ENCODE data around the gene UBL5. TPM values are rescaled to one million over a fixed set of nuclear protein-coding genes. Genes with fewer than 3 reads are reported as not detected.

Gene UBL5
- polyA plus RNA-seq, 1 donor = 282 TPM

DNA sequence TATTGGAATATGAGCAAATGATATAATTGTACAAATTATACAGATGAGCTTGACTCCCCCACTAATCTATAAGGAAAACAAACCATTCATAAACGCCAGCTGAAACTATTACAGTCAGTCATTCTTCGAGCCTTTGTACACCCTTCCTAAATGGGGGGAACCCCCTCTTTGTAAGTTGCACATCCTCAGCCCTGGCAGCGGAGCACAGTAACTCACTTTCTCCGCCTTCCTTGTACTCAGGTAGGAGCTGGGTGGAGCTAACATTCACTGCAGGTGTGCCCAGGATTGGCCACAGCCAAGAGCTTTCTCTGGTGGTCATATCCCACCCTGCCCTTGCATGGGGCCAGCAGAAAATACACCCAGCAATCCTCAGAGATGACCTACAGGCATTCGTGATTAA, 36.0 kb downstream of the UBL5 start:
- no peak for DNase-seq
- Histone ChIP-seq H3K27ac (ENCODE audit: low read length) (no peak overlapping the region), H3K4me3 (ENCODE audit: low read length) (no peak overlapping the region), H3K27me3 (ENCODE audit: control insufficient read depth, insufficient read depth, low read length) (no peaks in the 10 kb centered on the region), H3K36me3 (ENCODE audit: control insufficient read depth, insufficient read depth, low read length) (no peaks in the 10 kb centered on the region), H3K4me1 (ENCODE audit: control insufficient read depth, insufficient read depth, low read length) (no peaks in the 10 kb centered on the region), H3K9me3 (ENCODE audit: control insufficient read depth, low read depth, low read length) (no peaks in the 10 kb centered on the region)
- no CpG with 5 or more reads among the region's 5 CpGs for WGBS (ENCODE audit: insufficient coverage, low lambda C conversion rate)

GRCh38 chr19:9865732-9866501, 38.2 kb downstream of the UBL5 start:
- DNase-seq = no peak
- 80% methylated on average over 2 of the region's 16 CpGs for WGBS (ENCODE audit: insufficient coverage, low lambda C conversion rate)
- no peaks in the 10 kb centered on the region for H3K36me3 ChIP-seq (ENCODE audit: control insufficient read depth, insufficient read depth, low read length)

DNA sequence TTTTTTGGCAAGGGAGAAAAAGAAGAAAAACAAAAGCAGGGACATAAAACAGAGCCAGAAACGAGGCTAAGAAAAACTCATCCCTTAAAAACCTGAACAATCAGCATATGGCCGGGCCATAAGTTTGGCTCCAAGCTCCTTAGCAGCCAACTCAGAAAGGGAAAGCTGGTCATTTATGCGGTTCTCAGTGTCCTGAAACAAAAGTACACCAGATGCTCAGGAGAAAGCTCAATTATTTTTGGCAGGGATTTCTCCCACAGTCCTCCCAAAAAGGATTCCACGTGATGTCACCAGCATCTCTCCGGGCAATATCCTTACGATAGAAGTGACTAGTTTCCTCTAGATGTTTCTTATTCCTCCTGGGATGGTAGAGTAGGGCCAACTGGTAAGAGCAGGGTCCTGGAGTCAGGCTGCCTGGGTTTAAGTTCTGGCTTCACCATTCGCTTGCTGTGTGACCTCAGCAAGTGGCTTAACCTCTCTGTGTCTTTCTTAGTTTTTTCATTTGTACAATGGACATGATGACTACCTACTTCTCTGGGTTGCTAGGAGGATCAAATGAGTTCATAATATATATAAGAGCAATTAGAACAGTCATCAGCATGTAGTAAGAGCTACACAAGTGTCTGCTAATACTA, 41.4 kb downstream of the UBL5 start:
- no peak for DNase-seq
- H3K36me3 ChIP-seq (ENCODE audit: control insufficient read depth, insufficient read depth, low read length) = no peaks in the 10 kb centered on the region

More at GRCh38 chr19:9865732-9866501, 38.2 kb downstream of the UBL5 start:
- H3K27me3 ChIP-seq (ENCODE audit: control insufficient read depth, insufficient read depth, low read length) = no peaks in the 10 kb centered on the region
- H3K4me1 ChIP-seq (ENCODE audit: control insufficient read depth, insufficient read depth, low read length) = no peaks in the 10 kb centered on the region
- H3K4me3 ChIP-seq (ENCODE audit: low read length) = no peak overlapping the region
- H3K27ac ChIP-seq (ENCODE audit: low read length) = no peak overlapping the region
- no peaks in the 10 kb centered on the region for H3K9me3 ChIP-seq (ENCODE audit: control insufficient read depth, low read depth, low read length)

DNA sequence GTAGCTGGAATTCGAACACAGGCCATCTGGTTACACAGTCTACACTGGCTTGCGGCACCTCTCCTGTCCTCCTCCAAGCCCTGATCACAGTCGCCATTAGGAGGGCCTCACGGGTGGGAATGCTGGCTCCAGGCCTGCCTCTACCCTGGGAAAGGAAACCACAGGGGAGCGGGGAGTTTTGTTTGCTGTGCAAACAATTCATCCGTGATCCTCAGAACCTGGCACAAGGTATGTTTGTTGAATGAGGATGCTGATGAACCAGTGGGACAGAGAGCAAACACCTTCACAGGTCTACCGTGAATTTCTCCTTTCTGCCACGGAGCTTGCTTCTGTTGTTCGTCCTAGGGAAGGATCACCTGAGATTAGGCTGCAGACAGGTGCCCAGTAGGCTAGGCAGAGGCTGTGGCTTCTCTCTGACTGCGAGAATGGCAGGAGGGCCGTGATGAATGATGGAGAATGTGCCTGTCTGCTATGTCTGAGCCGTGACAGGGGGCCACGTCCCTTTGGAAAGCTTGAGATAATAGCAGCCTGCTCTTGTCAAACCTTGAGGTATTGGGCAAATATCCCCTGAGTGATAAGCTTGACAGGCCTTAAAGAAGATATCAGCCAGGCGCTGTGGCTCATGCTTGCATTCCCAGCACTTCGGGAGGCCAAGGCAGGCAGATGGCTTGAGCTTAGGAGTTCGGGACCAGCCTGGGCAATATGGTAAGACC, 44.1 kb downstream of the UBL5 start:
- H3K4me3 ChIP-seq (ENCODE audit: low read length) = no peak overlapping the region
- H3K27ac ChIP-seq (ENCODE audit: low read length) = no peak overlapping the region
- no peak for DNase-seq
- H3K27me3 ChIP-seq (ENCODE audit: control insufficient read depth, insufficient read depth, low read length) = no peaks in the 10 kb centered on the region
- H3K4me1 ChIP-seq (ENCODE audit: control insufficient read depth, insufficient read depth, low read length) = no peaks in the 10 kb centered on the region
- H3K9me3 ChIP-seq (ENCODE audit: control insufficient read depth, low read depth, low read length) = no peaks in the 10 kb centered on the region
- H3K36me3 ChIP-seq (ENCODE audit: control insufficient read depth, insufficient read depth, low read length) = no peaks in the 10 kb centered on the region
- WGBS (ENCODE audit: insufficient coverage, low lambda C conversion rate) = no CpG with 5 or more reads among the region's 16 CpGs

More for the DNA sequence above, 41.4 kb downstream of the UBL5 start:
- Histone ChIP-seq H3K27ac (ENCODE audit: low read length) (no peak overlapping the region), H3K4me1 (ENCODE audit: control insufficient read depth, insufficient read depth, low read length) (no peaks in the 10 kb centered on the region), H3K4me3 (ENCODE audit: low read length) (no peak overlapping the region), H3K27me3 (ENCODE audit: control insufficient read depth, insufficient read depth, low read length) (no peaks in the 10 kb centered on the region), H3K9me3 (ENCODE audit: control insufficient read depth, low read depth, low read length) (no peaks in the 10 kb centered on the region)
- 100% methylated on average over 1 of the region's 7 CpGs for WGBS (ENCODE audit: insufficient coverage, low lambda C conversion rate)

DNA sequence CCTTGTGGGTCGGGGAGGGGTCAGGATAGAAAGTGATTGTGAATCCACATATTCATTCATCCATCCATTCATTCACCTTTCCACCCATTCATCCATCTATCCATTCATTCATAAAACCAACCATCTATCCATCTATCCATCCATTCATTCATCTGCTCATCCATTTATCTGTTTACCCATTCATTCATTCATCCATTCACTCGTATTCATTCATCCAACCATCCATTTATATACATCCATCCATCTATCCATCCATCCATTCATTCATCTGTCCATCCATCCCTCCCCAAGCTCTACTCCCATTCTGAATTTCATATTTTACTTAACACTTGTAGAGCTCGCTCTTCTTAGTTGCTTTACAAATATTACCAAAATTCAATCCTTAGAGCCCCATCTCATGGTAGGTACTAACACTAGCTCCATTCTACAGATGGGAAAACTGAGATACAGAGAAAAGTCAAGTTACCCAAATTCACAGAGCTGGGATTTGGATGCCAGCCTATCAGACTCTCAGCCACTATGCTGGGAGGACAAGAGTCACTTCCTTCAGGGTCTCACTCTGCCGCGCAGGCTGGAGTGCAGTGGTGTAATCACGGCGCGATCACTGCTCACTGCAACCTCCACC, 45.0 kb downstream of the UBL5 start:
- H3K4me1 ChIP-seq (ENCODE audit: control insufficient read depth, insufficient read depth, low read length) = no peaks in the 10 kb centered on the region
- no peak overlapping the region for H3K27ac ChIP-seq (ENCODE audit: low read length)
- WGBS (ENCODE audit: insufficient coverage, low lambda C conversion rate) = 79% methylated on average over 2 of the region's 8 CpGs
- H3K4me3 ChIP-seq (ENCODE audit: low read length) = no peak overlapping the region
- no peaks in the 10 kb centered on the region for H3K36me3 ChIP-seq (ENCODE audit: control insufficient read depth, insufficient read depth, low read length)
- no peak for DNase-seq
- no peaks in the 10 kb centered on the region for H3K27me3 ChIP-seq (ENCODE audit: control insufficient read depth, insufficient read depth, low read length)
- no peaks in the 10 kb centered on the region for H3K9me3 ChIP-seq (ENCODE audit: control insufficient read depth, low read depth, low read length)

GRCh38 chr19:9875031-9875627, 47.4 kb downstream of the UBL5 start:
- H3K27ac ChIP-seq (ENCODE audit: low read length) = no peak overlapping the region
- DNase-seq = no peak

DNA sequence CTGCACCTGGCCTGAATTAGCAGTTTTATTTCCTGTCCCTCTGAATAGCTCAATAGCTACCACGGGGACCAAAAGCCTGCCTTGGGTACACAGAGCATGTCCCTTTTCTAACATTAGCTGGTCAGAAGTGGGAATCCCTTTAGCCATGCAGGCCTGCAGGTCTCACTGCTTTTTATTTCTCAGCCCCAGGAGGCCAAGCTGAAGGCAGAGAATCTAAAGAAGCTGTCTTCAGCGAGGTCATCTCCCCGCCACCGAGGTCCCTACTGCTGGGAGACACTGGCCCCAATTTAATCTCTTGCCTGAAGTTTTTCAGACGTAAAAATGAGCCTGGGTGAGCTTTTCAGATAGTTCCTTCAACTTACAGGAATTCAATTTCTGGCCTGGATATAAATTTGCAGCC, 48.1 kb downstream of the UBL5 start:
- Histone ChIP-seq H3K36me3 (ENCODE audit: control insufficient read depth, insufficient read depth, low read length) (no peaks in the 10 kb centered on the region), H3K27me3 (ENCODE audit: control insufficient read depth, insufficient read depth, low read length) (no peaks in the 10 kb centered on the region), H3K27ac (ENCODE audit: low read length) (no peak overlapping the region), H3K4me3 (ENCODE audit: low read length) (no peak overlapping the region), H3K9me3 (ENCODE audit: control insufficient read depth, low read depth, low read length) (no peaks in the 10 kb centered on the region), H3K4me1 (ENCODE audit: control insufficient read depth, insufficient read depth, low read length) (no peaks in the 10 kb centered on the region)
- DNase-seq = no peak
- no CpG with 5 or more reads among the region's 5 CpGs for WGBS (ENCODE audit: insufficient coverage, low lambda C conversion rate)

More at GRCh38 chr19:9875031-9875627, 47.4 kb downstream of the UBL5 start:
- no peaks in the 10 kb centered on the region for H3K4me1 ChIP-seq (ENCODE audit: control insufficient read depth, insufficient read depth, low read length)
- 60% methylated on average over 2 of the region's 13 CpGs for WGBS (ENCODE audit: insufficient coverage, low lambda C conversion rate)
- no peaks in the 10 kb centered on the region for H3K36me3 ChIP-seq (ENCODE audit: control insufficient read depth, insufficient read depth, low read length)
- H3K27me3 ChIP-seq (ENCODE audit: control insufficient read depth, insufficient read depth, low read length) = no peaks in the 10 kb centered on the region
- no peaks in the 10 kb centered on the region for H3K9me3 ChIP-seq (ENCODE audit: control insufficient read depth, low read depth, low read length)
- H3K4me3 ChIP-seq (ENCODE audit: low read length) = no peak overlapping the region

GRCh38 chr19:9877780-9878510, 50.2 kb downstream of the UBL5 start:
- no peaks in the 10 kb centered on the region for H3K27me3 ChIP-seq (ENCODE audit: control insufficient read depth, insufficient read depth, low read length)
- no peaks in the 10 kb centered on the region for H3K4me1 ChIP-seq (ENCODE audit: control insufficient read depth, insufficient read depth, low read length)
- H3K4me3 ChIP-seq (ENCODE audit: low read length) = no peak overlapping the region
- no peaks in the 10 kb centered on the region for H3K36me3 ChIP-seq (ENCODE audit: control insufficient read depth, insufficient read depth, low read length)
- H3K27ac ChIP-seq (ENCODE audit: low read length) = no peak overlapping the region
- DNase-seq = no peak
- no CpG with 5 or more reads among the region's 10 CpGs for WGBS (ENCODE audit: insufficient coverage, low lambda C conversion rate)
- no peaks in the 10 kb centered on the region for H3K9me3 ChIP-seq (ENCODE audit: control insufficient read depth, low read depth, low read length)

DNA sequence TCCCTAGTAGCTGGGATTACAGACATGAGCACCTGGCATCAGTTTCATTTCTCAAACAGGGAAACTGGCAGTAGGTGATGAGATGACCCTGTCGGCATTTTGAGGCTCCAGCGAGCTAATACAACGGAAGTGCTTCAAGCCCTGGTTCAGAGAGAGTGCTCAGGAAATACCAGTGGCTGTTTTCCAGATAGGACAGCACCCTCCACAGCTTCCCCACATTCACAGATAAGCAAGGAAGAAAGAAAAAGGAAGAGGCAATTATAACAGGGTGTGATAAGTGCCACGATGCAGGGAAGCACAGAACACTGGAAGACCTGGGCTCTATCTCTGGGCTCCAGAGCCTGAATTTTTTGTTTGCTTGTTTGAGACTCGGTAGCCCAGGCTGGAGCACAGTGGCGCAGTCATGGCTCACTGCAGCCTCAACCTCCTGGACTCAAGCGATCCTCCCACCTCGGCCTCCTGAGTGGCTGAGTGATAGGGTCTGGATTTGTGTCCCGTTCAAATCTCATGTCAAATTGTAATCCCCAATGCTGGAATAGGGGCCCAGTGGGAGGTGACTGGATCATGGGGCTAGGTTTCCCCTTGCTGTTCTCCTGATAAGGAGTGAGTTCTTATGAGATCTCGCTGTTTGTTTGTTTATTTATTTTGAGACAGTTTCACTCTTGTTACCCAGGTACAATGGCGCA, 50.9 kb downstream of the UBL5 start:
- Histone ChIP-seq H3K36me3 (ENCODE audit: control insufficient read depth, insufficient read depth, low read length) (no peaks in the 10 kb centered on the region), H3K9me3 (ENCODE audit: control insufficient read depth, low read depth, low read length) (no peaks in the 10 kb centered on the region), H3K27ac (ENCODE audit: low read length) (no peak overlapping the region), H3K4me1 (ENCODE audit: control insufficient read depth, insufficient read depth, low read length) (no peaks in the 10 kb centered on the region), H3K4me3 (ENCODE audit: low read length) (no peak overlapping the region), H3K27me3 (ENCODE audit: control insufficient read depth, insufficient read depth, low read length) (no peaks in the 10 kb centered on the region)
- no CpG with 5 or more reads among the region's 11 CpGs for WGBS (ENCODE audit: insufficient coverage, low lambda C conversion rate)
- no peak for DNase-seq

All from large intestine (tissue), 3 donors.